Measurements from ENCODE around the gene MAP2.
A peak's percentile ranks its signal among the peaks of the same experiment; 100 is the strongest.

The MAP2 gene

DNA sequence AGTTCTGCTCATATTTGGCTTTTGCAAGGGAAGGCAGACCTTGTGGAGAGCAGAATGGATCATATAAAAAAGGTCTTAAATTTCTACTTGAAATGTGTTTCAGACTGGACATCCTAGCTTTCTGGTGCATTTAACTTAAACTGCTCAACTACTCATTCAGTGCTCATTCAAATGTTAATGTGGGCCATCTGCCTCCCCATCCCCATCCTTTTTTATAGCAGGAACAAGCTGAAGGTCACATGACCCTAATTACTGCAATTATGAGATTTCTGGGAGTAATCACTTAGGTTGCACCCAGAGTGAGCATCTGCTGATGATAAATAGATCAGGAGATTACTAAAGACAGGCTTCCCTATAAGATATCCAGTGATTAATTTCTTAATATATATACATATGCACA, 96.1 kb downstream of the MAP2 start:
- no peaks in the 10 kb centered on the region for H3K4me1 Mint-ChIP-seq
- H3K9me3 Mint-ChIP-seq, result no peaks in the 10 kb centered on the region
- no peaks in the 10 kb centered on the region for H3K36me3 Mint-ChIP-seq (ENCODE audit: low read depth)
- no peak for DNase-seq
- H3K4me3 Mint-ChIP-seq, result no peak overlapping the region
- TF ChIP-seq, protein P1, sequence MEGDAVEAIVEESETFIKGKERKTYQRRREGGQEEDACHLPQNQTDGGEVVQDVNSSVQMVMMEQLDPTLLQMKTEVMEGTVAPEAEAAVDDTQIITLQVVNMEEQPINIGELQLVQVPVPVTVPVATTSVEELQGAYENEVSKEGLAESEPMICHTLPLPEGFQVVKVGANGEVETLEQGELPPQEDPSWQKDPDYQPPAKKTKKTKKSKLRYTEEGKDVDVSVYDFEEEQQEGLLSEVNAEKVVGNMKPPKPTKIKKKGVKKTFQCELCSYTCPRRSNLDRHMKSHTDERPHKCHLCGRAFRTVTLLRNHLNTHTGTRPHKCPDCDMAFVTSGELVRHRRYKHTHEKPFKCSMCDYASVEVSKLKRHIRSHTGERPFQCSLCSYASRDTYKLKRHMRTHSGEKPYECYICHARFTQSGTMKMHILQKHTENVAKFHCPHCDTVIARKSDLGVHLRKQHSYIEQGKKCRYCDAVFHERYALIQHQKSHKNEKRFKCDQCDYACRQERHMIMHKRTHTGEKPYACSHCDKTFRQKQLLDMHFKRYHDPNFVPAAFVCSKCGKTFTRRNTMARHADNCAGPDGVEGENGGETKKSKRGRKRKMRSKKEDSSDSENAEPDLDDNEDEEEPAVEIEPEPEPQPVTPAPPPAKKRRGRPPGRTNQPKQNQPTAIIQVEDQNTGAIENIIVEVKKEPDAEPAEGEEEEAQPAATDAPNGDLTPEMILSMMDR (IDR thresholded peaks at IDR 0.05), result no peak
- H3K27me3 Mint-ChIP-seq (ENCODE audit: low read depth, poor library complexity), result no peaks in the 10 kb centered on the region
- H3K27ac Mint-ChIP-seq, result no peak overlapping the region

DNA sequence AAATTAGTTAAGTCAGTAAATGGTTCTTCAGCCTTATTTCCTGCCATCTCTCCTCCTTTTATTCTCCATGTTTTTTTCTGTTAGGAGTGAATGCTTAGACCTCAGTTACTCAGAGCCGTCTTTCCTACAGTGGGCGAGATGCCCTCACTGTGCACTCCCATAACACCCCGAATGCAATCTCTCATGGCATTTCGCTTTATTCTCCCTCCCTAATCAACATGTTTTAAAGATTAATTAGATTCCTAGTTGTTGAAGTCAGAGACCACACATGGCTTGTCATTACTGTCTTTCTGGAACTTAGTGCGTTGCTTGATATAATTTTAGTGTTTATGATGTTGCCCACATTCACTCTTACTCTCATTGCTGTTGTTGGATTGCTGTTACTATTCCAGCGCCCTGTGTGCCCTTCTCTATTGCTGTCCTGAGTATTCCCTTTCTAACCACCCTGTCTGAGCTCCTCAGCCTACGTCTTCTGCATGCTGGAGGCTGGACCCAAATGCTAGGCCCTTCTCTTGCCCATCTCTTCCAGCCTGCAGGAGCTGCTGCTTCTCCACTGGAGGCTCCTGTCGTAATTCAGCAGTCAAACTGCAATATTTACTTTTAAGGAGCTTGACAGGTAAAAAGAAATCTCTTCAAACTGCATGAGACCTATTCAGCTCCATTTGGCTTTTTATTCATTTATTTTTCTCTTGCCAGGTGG, 99.3 kb downstream of the MAP2 start:
- peak overlapping the region; percentile 24 for H3K27ac Mint-ChIP-seq
- no peaks in the 10 kb centered on the region for H3K36me3 Mint-ChIP-seq (ENCODE audit: low read depth)
- TF ChIP-seq, protein P1 (IDR thresholded peaks at IDR 0.05), result no peak
- no peak for DNase-seq
- no peaks in the 10 kb centered on the region for H3K27me3 Mint-ChIP-seq (ENCODE audit: low read depth, poor library complexity)
- H3K4me3 Mint-ChIP-seq, result no peak overlapping the region
- H3K9me3 Mint-ChIP-seq, result no peaks in the 10 kb centered on the region
- no peaks in the 10 kb centered on the region for H3K4me1 Mint-ChIP-seq

DNA sequence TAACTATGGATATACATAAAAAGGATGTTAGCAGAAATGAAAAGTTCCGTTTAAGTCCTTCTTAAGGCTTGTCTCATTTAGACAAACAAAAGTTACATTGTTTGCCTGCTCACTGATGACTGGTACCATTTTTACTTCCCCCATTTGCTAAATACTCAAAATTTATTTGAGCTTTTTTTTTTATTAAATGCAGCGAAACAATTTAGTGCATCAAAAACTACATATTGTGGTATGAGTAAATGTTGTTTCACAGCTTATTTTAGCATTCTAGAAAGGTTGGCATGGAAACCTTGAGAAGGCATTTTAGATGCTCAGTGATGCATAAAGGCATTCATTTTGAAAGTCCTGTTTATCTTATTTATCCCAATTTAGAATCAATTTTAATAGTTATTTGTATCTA, 100.0 kb downstream of the MAP2 start:
- DNase-seq, result no peak
- no peak overlapping the region for H3K27ac Mint-ChIP-seq
- H3K9me3 Mint-ChIP-seq, result no peaks in the 10 kb centered on the region
- no peaks in the 10 kb centered on the region for H3K36me3 Mint-ChIP-seq (ENCODE audit: low read depth)
- TF ChIP-seq, protein P1 (IDR thresholded peaks at IDR 0.05), result no peak
- H3K4me3 Mint-ChIP-seq, result no peak overlapping the region
- H3K4me1 Mint-ChIP-seq, result no peaks in the 10 kb centered on the region
- peaks cover 1% of the 10 kb centered on the region for H3K27me3 Mint-ChIP-seq (ENCODE audit: low read depth, poor library complexity)

DNA sequence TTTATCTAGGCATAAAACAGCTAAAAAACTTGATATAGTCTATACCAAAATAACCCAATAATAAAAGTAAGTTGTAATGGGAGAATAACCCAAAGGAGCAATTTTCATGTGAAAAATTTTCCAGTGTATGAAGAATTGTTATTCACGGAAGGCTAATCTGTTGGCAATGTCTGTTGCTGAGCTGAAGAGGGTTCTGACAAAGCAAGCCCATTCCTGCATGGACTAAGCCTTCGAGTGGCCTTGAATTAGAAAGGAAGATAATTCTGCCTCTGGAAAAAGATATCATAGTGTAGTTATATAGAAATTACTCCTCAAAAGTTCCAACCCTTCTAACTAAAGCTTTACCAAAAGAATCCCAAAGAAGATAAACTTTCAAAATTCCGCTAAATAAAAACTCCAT, 101.5 kb downstream of the MAP2 start:
- H3K27ac Mint-ChIP-seq, result no peak overlapping the region
- no peaks in the 10 kb centered on the region for H3K4me1 Mint-ChIP-seq
- H3K4me3 Mint-ChIP-seq, result no peak overlapping the region
- no peak for DNase-seq
- no peaks in the 10 kb centered on the region for H3K9me3 Mint-ChIP-seq
- H3K27me3 Mint-ChIP-seq (ENCODE audit: low read depth, poor library complexity), result peaks cover 3% of the 10 kb centered on the region
- no peaks in the 10 kb centered on the region for H3K36me3 Mint-ChIP-seq (ENCODE audit: low read depth)
- TF ChIP-seq, protein P1 (IDR thresholded peaks at IDR 0.05), result no peak

DNA sequence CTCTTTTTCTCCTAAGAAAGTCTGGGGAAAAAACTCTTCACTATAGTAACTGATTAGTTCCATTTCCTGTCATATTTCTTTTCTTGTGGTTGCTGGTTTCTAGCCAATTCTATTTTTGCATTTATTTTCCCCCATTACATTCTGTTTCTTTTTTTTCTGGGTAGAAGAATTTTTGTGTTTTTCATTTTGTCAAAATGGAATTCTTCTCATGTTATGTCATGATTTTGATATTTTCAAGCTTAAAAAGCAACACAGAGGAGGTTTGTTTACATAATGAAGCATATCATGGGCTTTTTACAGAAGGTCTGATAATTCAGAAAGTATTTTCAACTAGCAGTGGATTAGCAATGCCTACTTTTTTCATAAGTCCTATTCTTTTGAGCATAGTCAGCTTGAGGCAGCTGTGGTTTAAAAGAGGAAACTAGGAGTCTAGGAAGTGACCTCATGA, 102.0 kb downstream of the MAP2 start:
- no peak for DNase-seq
- no peaks in the 10 kb centered on the region for H3K9me3 Mint-ChIP-seq
- no peaks in the 10 kb centered on the region for H3K36me3 Mint-ChIP-seq (ENCODE audit: low read depth)
- no peaks in the 10 kb centered on the region for H3K4me1 Mint-ChIP-seq
- no peak overlapping the region for H3K4me3 Mint-ChIP-seq
- no peak overlapping the region for H3K27ac Mint-ChIP-seq
- TF ChIP-seq, protein P1 (IDR thresholded peaks at IDR 0.05), result no peak
- peaks cover 3% of the 10 kb centered on the region for H3K27me3 Mint-ChIP-seq (ENCODE audit: low read depth, poor library complexity)

DNA sequence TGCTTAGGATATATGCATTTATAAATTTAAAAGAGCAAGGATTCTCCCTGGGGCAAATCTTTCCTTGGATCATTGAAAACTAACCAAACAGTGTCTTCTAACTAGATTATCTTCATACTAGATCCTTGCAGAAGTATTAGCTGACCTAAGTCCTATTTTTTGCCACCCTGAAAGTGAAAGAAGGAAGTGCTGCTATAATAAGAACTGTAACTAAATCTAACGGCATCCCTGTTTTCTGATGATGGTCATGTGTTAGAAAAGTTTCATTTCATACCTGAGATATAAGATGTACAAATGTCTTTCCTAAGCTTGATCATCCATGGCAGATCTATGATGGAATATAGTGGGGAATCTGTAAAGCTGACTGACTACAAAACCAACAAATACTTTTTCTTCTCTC, 102.7 kb downstream of the MAP2 start:
- peaks cover 3% of the 10 kb centered on the region for H3K27me3 Mint-ChIP-seq (ENCODE audit: low read depth, poor library complexity)
- H3K4me3 Mint-ChIP-seq, result no peak overlapping the region
- H3K36me3 Mint-ChIP-seq (ENCODE audit: low read depth), result no peaks in the 10 kb centered on the region
- no peaks in the 10 kb centered on the region for H3K4me1 Mint-ChIP-seq
- H3K9me3 Mint-ChIP-seq, result no peaks in the 10 kb centered on the region
- DNase-seq, result no peak
- H3K27ac Mint-ChIP-seq, result no peak overlapping the region
- TF ChIP-seq, protein P1 (IDR thresholded peaks at IDR 0.05), result no peak

Data from nephron progenitor cell (in vitro differentiated cells).